Mesenchymal stem cell (in vitro differentiated cells and primary cell): ENCODE results near the gene SCIN.
A peak's percentile ranks its signal among the peaks of the same experiment; 100 is the strongest.

Source experiments
- DNase-seq: peaks from one replicate; pipeline ENCODE4 v3.0.0-alpha.2; 2013
- H2AFZ ChIP-seq: one replicate; pipeline ENCODE4 v1.6.1; 2013; ENCODE audit warnings: low read depth, mild to moderate bottlenecking, control low read depth, inconsistent platforms, low read length, moderate library complexity
- H2AK5ac ChIP-seq: 2 replicates; pipeline ENCODE4 v1.6.1; 2013; ENCODE audit warnings: low read length, moderate library complexity, mild to moderate bottlenecking, inconsistent platforms; ENCODE audit not compliant: severe bottlenecking
- H2BK120ac ChIP-seq: one replicate; pipeline ENCODE4 v1.6.1; 2013; ENCODE audit warnings: low read depth, mild to moderate bottlenecking, inconsistent platforms, low read length, moderate library complexity
- H2BK12ac ChIP-seq, 2 experiments: one replicate each; pipeline ENCODE4 v1.6.1; 2013; ENCODE audit warnings: inconsistent platforms in 2 of 2, low read length in 2 of 2, mild to moderate bottlenecking in 2 of 2, moderate library complexity in 2 of 2, control low read depth in 1 of 2
- H2BK15ac ChIP-seq: one replicate; pipeline ENCODE4 v1.6.1; 2013; ENCODE audit warnings: mild to moderate bottlenecking, low read depth, inconsistent platforms; ENCODE audit not compliant: poor library complexity, severe bottlenecking
- H2BK5ac ChIP-seq: 2 replicates; pipeline ENCODE4 v1.6.1; 2013; ENCODE audit warnings: low read depth, mild to moderate bottlenecking, low read length, control low read depth, inconsistent platforms; ENCODE audit not compliant: poor library complexity, severe bottlenecking
- H3K14ac ChIP-seq, 2 experiments: one replicate each; pipeline ENCODE4 v1.6.1; 2013; ENCODE audit warnings: inconsistent platforms in 2 of 2, low read length in 2 of 2, control low read depth in 1 of 2, mild to moderate bottlenecking in 1 of 2, moderate library complexity in 1 of 2
- H3K18ac ChIP-seq, 2 experiments: one replicate each; pipeline ENCODE4 v1.6.1; 2013; ENCODE audit warnings: inconsistent platforms in 2 of 2, low read length in 2 of 2, control low read depth in 1 of 2, low read depth in 1 of 2, mild to moderate bottlenecking in 1 of 2
- H3K23ac ChIP-seq, 2 experiments: one replicate each; pipeline ENCODE4 v1.6.1; 2013; ENCODE audit warnings: inconsistent platforms in 2 of 2, low read length in 2 of 2, mild to moderate bottlenecking in 2 of 2, moderate library complexity in 2 of 2, control low read depth in 1 of 2
- H3K27ac ChIP-seq: 2 replicates; pipeline ENCODE4 v1.5.1; 2013; ENCODE audit warnings: mild to moderate bottlenecking, moderate library complexity, low read length, control low read depth, inconsistent platforms; ENCODE audit not compliant: poor library complexity, severe bottlenecking
- H3K27me3 ChIP-seq, 2 experiments: 2 replicates each; pipeline versions ENCODE4 v1.6.1 to v1.7.0; 2013; ENCODE audit warnings: low read length in 2 of 2, mild to moderate bottlenecking in 2 of 2, moderate library complexity in 2 of 2, control low read depth in 1 of 2, inconsistent platforms in 1 of 2; ENCODE audit not compliant: control insufficient read depth in 1 of 2, insufficient read depth in 1 of 2
- H3K36me3 ChIP-seq, 2 experiments: 2 replicates each; pipeline versions ENCODE4 v1.6.1 to v1.7.0; 2013; ENCODE audit warnings: low read length in 2 of 2, control low read depth in 1 of 2, inconsistent platforms in 1 of 2, low read depth in 1 of 2, mild to moderate bottlenecking in 1 of 2; ENCODE audit not compliant: insufficient read depth in 2 of 2, control insufficient read depth in 1 of 2
- H3K4ac ChIP-seq, 2 experiments: one replicate each; pipeline ENCODE4 v1.6.1; 2013; ENCODE audit warnings: inconsistent platforms in 2 of 2, low read length in 2 of 2, mild to moderate bottlenecking in 2 of 2, moderate library complexity in 2 of 2, control low read depth in 1 of 2, low read depth in 1 of 2
- H3K4me1 ChIP-seq: 2 replicates; pipeline ENCODE4 v1.6.1; 2013; ENCODE audit warnings: low read depth, low read length, control low read depth; ENCODE audit not compliant: control insufficient read depth, insufficient read depth
- H3K4me2 ChIP-seq: 2 replicates; pipeline ENCODE4 v1.6.1; 2013; ENCODE audit warnings: low read length, mild to moderate bottlenecking, inconsistent platforms; ENCODE audit not compliant: poor library complexity, severe bottlenecking
- H3K4me3 ChIP-seq, 2 experiments: 2 replicates each; pipeline versions ENCODE4 v1.5.1 to v1.7.0; 2013; ENCODE audit warnings: low read length in 2 of 2, mild to moderate bottlenecking in 2 of 2, control low read depth in 1 of 2, low read depth in 1 of 2; ENCODE audit not compliant: insufficient read depth in 1 of 2
- H3K79me1 ChIP-seq: replicated peaks from 2 replicates; pipeline ENCODE4 v1.6.1; 2013; ENCODE audit warnings: mild to moderate bottlenecking, control low read depth, low read length, inconsistent platforms; ENCODE audit not compliant: poor library complexity, severe bottlenecking
- H3K9ac ChIP-seq: 2 replicates; pipeline ENCODE4 v1.7.0; 2013; ENCODE audit warnings: mild to moderate bottlenecking, low read length, moderate library complexity
- H3K9me3 ChIP-seq: 2 replicates; pipeline ENCODE4 v1.7.0; 2013; ENCODE audit warnings: mild to moderate bottlenecking, low read length; ENCODE audit not compliant: control insufficient read depth
- H4K8ac ChIP-seq: one replicate; pipeline ENCODE4 v1.6.1; 2013; ENCODE audit warnings: inconsistent platforms, mild to moderate bottlenecking, low read length, moderate library complexity
- H4K91ac ChIP-seq: one replicate; pipeline ENCODE4 v1.6.1; 2013; ENCODE audit warnings: mild to moderate bottlenecking, low read length, inconsistent platforms
- WGBS: methylation state at CpG from one replicate; pipeline ENCODE4 v1.1.7; 2013; ENCODE audit warnings: mixed read lengths; 5-methylcytosine and 5-hydroxymethylcytosine counted together

SCIN gene

DNA sequence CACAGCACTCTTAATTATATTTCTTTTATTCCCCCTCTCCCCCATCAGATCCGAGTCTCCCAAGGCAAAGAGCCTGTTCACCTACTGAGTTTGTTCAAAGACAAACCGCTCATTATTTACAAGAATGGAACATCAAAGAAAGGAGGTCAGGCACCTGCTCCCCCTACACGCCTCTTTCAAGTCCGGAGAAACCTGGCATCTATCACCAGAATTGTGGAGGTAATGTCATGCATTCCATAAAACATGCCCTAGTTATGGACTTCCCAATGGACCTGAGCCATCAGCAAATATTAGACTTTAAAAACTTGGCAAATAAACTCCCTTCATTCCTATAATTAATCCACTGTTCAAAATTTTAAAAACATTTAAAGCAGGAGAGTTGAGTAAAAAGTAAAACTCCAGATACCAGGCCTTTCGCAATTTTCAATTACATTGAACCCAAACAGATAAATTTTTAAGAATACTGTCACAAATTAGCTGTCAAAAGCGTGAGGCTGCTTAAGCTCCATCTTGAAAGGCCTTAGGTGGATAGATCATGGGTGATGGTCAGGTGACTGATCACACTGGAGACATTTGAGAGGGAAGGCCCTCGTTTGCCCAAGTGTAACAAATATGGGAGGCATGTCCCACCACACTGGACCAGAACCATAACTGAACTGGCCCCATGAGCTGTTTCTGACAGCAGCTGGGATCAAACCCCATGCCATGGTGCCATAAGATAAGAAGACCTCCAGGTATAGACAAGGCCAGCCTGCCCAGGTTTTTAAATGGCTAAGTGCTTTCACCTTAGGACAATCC is 70.0 kb downstream of the SCIN start:
- Histone ChIP-seq H3K79me1 (no peaks in the 10 kb centered on the region), H2AK5ac (no peak overlapping the region), H3K23ac (no peak overlapping the region), H3K14ac (peak overlapping the region in 1 of 2 experiments; percentile 15), H2BK12ac (peak overlapping the region in 1 of 2 experiments; percentile 42), H3K9ac (no peak overlapping the region), H3K27me3 (no peaks in the 10 kb centered on the region), H2AFZ (no peak overlapping the region), H2BK15ac (no peak overlapping the region), H3K36me3 (no peaks in the 10 kb centered on the region), H3K9me3 (no peaks in the 10 kb centered on the region), H3K4ac (no peak overlapping the region), H2BK120ac (no peak overlapping the region), H4K8ac (no peak overlapping the region), H4K91ac (no peak overlapping the region), H3K4me1 (no peaks in the 10 kb centered on the region), H3K4me2 (no peak overlapping the region), H3K4me3 (no peak overlapping the region), H2BK5ac (no peak overlapping the region), H3K18ac (peak overlapping the region in 1 of 2 experiments; percentile 16), H3K27ac (no peak overlapping the region)
- DNase-seq = no peak
- WGBS = 88% methylated on average over 7 of the region's 7 CpGs

DNA sequence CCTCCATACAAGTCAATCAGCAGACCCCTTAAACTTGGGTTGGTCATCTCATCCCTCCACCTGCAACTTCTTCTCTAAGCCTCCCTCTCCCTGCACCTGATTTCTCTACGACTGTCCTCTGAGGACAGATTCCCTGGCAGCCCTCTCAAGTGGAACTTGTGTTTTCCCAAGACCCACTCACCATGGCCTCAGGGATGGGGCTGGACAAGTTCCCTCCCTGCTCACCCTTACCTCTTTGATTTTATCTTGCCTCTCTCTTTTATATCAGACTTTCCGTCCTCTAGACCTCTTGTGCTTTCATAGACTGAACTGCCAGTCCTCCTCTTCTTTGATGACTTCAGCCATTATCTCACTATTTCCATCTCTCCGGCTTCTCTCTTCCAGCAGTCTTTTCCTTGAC is 70.7 kb downstream of the SCIN start:
- Histone ChIP-seq H3K4me1 (no peaks in the 10 kb centered on the region), H3K27ac (no peak overlapping the region), H3K4ac (no peak overlapping the region), H3K23ac (no peak overlapping the region), H4K8ac (no peak overlapping the region), H3K9ac (no peak overlapping the region), H3K36me3 (no peaks in the 10 kb centered on the region), H2AFZ (no peak overlapping the region), H3K14ac (peak overlapping the region in 1 of 2 experiments; percentile 15), H2BK12ac (peak overlapping the region in 1 of 2 experiments; percentile 31), H3K27me3 (no peaks in the 10 kb centered on the region), H3K4me3 (no peak overlapping the region), H4K91ac (no peak overlapping the region), H3K4me2 (no peak overlapping the region), H2BK120ac (no peak overlapping the region), H2AK5ac (no peak overlapping the region), H3K18ac (peak overlapping the region in 1 of 2 experiments; percentile 16), H3K9me3 (no peaks in the 10 kb centered on the region), H2BK15ac (no peak overlapping the region), H3K79me1 (no peaks in the 10 kb centered on the region), H2BK5ac (no peak overlapping the region)
- no peak for DNase-seq
- WGBS = 97% methylated on average over 3 of the region's 3 CpGs

DNA sequence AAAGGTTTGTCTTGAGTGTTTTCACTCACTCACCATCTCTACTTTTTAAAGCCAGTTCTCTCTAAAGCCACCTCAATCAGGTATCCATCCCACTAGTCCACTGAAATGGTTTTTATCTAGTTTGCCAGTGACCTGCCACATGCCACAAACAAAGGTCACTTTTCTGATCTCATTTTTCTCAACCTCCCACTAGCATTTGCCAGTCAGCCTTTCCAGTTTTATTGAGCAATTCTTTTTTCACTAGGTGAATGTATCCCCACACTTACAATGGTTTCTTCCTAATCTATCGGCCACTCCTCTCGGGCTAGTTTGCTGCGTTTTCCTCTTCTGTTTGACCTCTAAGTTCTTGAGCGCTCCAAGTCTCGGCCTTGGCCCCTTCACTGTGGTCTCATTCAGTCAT is 72.0 kb downstream of the SCIN start:
- Histone ChIP-seq H3K4me3 (no peak overlapping the region), H3K27me3 (no peaks in the 10 kb centered on the region), H3K4me1 (no peaks in the 10 kb centered on the region), H2BK12ac (no peak overlapping the region), H3K79me1 (no peaks in the 10 kb centered on the region), H2AK5ac (no peak overlapping the region), H3K23ac (no peak overlapping the region), H3K4ac (no peak overlapping the region), H2BK15ac (no peak overlapping the region), H2BK120ac (no peak overlapping the region), H3K14ac (no peak overlapping the region), H3K9ac (no peak overlapping the region), H3K36me3 (no peaks in the 10 kb centered on the region), H3K4me2 (no peak overlapping the region), H2BK5ac (no peak overlapping the region), H3K18ac (no peak overlapping the region), H4K8ac (no peak overlapping the region), H2AFZ (no peak overlapping the region), H3K27ac (no peak overlapping the region), H4K91ac (no peak overlapping the region), H3K9me3 (no peaks in the 10 kb centered on the region)
- no peak for DNase-seq
- WGBS = 97% methylated on average over 5 of the region's 5 CpGs

DNA sequence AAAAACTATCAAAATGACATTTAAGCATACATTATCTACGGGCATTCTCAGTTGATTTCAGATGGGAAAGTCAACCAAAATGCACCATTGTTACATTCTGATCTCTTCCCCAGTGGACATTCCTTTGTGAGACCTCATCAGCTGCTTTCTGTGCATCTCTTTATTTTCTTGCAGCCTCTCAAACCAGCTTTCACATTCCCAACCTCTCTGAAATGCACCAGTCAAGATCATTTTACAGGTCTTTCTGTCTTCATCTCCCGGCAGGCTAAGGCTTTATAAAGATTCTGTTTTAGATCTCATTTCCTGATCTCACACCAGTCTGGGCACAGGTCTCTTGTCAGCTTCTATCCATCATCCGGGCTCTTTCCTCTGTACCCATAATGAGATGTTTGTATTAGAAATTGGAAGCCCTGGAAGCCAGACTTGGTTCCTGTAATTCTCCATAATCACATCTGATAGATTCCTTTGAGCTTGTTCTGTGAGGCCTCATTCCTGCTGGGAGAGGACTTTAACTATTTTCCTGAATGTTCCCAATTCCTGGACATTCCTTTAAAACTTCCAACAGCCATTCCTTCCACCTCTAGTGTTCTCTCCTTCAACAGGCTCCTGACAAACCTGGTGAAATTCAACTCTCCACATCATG is 72.6 kb downstream of the SCIN start:
- Histone ChIP-seq H2BK12ac (no peak overlapping the region), H3K4ac (no peak overlapping the region), H2BK15ac (no peak overlapping the region), H4K91ac (no peak overlapping the region), H3K36me3 (no peaks in the 10 kb centered on the region), H2BK120ac (no peak overlapping the region), H3K4me1 (no peaks in the 10 kb centered on the region), H2AK5ac (no peak overlapping the region), H3K79me1 (no peaks in the 10 kb centered on the region), H3K14ac (no peak overlapping the region), H3K23ac (no peak overlapping the region), H3K4me3 (no peak overlapping the region), H3K27ac (no peak overlapping the region), H4K8ac (no peak overlapping the region), H3K18ac (no peak overlapping the region), H3K9me3 (no peaks in the 10 kb centered on the region), H3K4me2 (no peak overlapping the region), H2AFZ (no peak overlapping the region), H2BK5ac (no peak overlapping the region), H3K27me3 (no peaks in the 10 kb centered on the region), H3K9ac (no peak overlapping the region)
- WGBS = 88% methylated on average over 2 of the region's 3 CpGs
- no peak for DNase-seq
